GM18909 (cell line): Measurements from ENCODE around the gene TMEM171.

ENCODE experiments used
- ATAC-seq: cut with Tn5 transposase; IDR thresholded peaks from one replicate; pipeline ENCODE4 v1.9.1; 2021; ENCODE audit warnings: mild to moderate bottlenecking; ENCODE audit not compliant: unreplicated experiment, poor library complexity

The TMEM171 gene, protein sequence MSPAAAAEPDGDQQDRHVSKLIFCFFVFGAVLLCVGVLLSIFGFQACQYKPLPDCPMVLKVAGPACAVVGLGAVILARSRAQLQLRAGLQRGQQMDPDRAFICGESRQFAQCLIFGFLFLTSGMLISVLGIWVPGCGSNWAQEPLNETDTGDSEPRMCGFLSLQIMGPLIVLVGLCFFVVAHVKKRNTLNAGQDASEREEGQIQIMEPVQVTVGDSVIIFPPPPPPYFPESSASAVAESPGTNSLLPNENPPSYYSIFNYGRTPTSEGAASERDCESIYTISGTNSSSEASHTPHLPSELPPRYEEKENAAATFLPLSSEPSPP

DNA sequence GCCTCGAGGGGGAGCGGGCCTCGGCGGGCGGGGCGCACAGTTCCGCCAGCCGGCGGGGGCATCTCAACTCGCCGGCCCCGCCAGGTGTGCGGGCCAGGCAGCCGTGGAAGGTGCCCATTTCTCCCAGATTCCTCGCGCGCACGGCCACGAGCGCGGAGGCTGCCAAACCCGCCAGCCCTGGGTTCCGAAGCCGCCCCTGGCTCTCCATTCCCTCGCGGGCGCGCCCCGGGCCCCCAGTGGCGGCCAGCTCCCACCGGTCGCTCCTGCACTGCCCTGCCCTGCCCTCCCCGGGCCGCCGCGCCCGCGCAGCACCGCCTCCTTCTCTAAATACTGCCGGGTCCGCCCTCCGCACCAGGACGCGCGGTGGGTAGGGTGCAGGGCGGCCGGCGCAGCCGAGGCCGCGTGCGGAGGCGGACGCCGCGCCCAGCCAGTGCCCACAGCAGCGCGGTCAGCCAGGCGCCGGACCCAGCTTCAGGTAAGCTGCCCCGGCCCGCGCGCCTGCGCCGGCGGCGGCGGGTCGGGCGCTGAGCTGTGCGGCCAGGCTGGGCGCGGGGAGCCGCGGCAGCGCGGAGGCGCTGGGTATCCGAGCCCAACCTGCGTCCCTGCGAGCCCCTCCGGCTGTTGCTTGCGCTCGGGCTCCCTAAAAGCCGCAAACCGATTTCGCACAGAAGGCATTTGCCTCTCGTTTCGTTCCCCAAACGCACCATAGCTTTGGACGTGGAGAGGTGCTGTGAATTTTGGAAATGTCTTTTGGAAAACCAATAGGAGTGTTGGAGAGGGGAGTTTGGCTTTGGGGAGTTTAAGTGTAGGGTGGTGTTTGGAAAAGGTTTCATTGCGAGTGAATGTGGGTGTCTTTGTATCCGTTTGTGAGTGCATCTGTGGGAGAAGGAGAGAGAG is at the start of gene TMEM171:
TSS of gene TMEM171 (plus strand) at position 354 of the 897 bp plus-strand sequence. CDS start 2,799 bp downstream, outside the sequence.
- ATAC-seq: no peak

DNA sequence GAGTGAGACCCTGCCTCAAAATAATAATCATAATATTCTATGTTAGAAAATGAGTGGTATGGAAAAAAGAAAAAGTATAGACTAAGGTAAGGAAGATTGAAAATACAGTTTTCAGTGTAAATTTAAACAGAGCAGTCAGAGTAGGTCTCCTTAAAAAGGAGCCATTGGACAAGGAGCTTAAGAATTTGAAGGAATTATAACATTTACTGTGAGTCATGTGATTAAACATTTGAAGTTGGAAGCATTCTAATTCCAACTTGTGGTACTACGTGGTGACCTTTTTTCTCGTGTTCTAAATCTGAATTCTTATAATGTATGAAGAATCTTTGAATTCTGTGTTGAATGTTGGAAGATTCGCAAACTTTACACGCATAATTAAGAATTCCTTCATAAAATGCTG is 39.3 kb upstream of the TMEM171 start:
- ATAC-seq: no peak

DNA sequence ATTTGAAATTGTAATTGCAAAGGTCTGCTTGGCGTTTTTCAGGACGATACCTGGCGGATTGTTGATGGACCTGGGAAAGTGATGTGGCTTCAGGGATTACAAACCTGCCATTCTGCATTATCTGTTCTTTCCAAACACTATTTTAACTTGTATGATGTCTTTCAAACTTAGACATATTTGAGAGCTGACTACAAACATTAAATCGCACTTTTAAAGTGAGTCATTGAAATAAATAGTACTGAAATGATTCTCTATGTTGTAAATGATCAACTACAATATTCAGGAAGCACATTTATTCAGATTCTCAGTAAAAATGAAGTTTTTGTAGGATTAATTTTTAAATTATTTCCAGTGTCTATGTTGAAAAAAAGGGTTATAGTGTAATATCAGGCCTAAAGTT is 32.3 kb upstream of the TMEM171 start:
- no peak for ATAC-seq

DNA sequence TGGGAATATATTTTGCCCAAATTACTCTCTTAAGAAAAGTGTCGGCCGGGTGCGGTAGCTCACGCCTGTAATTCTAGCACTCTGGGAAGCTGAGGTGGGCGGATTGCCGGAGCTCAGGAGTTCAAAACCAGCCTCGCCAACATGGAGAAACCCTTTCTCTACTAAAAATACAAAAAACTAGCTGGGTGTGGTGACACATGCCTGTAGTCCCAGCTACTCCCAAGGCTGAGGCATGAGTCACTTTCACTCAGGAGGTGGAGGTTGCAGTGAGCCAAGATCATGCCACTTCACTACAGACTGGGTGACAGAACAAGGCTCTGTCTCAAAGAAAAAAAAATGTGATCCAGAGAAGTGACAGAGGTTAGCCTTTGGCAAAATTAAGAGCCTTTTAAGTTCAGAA is 26.4 kb upstream of the TMEM171 start:
- no peak for ATAC-seq

DNA sequence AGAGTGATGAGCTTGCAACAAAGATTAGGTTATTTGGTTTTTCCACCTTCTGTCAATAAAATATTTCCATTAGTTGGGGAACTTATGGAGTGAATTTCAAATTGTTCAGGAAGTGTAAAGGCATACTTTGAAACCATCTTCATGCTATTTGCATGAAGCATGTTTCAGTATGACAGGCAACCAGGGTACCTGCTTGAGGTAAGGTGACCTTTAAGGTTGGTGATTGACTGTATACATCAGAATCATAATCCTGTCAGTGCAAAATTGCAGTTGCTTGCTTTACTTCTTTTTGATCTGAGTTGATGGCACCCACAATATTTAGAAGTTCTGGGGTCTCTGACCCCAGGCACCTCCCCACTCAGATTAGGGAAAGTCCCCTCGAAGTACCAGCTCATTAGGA is 26.0 kb upstream of the TMEM171 start:
- ATAC-seq: no peak

DNA sequence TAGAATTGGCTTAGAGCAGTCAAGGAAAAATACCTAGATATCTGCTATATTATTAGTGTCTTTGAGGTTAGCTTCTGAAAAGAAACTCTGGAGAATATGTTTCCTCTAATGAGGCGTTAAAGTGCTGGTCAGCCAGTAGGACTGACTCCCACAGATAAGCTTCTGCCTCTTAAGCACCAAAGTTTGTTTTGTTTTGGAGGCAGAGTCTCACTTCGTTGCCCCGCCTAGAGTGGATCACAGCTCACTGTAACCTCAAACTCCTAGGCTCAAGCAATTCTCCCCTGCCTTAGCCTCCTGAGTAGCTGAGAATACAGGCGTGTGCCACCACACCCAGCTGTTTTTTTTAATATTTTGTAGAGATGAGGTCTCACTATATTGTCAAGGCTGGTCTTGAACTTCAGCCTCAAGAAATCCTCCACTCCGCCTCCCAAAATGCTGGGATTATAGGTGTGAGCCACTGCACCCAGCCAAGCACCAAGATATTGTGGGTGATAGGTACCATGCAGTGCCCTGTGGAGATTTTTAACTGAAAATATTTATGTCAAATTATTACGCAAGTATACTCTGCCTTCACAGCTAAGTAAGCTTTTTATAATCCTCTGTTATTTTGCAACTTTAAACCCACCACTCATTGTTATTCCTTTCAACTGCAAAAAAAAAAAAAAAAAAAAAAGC is 24.7 kb upstream of the TMEM171 start:
- ATAC-seq: no peak

DNA sequence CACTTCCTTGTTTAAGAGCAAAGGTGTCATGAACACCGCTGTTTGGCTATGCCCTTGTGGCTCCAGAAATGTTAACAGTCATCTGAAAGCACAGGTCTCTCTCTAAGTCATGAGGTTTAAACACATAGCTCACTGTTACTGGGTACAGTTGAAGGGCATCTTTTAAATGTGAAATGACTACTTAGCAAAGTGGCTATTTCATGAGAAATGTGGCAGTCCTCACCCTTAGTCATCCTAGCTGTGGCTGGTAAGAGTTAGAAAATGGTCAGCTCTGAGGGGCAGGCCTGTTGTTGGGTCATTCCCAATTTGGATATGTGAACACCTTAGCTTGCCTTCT is 24.2 kb upstream of the TMEM171 start:
- no peak for ATAC-seq

DNA sequence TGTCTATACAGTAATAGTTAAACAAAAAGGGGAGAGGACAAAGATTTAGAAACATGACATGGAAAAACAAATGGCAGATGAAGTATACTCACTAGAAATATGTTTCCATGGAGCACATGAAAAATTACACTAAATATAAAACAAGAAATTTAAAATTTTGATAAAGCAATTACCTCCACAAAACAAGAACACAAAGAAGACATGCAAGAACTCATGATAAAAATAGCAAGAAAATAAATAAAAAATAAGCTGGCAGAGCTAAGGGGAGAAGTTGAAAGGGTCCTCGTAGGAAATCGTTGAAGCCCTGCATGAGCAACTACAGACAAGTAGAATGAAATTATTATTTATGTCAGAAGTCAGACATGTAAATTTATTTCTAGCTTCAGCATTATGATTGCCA is 22.6 kb upstream of the TMEM171 start:
- ATAC-seq: no peak

DNA sequence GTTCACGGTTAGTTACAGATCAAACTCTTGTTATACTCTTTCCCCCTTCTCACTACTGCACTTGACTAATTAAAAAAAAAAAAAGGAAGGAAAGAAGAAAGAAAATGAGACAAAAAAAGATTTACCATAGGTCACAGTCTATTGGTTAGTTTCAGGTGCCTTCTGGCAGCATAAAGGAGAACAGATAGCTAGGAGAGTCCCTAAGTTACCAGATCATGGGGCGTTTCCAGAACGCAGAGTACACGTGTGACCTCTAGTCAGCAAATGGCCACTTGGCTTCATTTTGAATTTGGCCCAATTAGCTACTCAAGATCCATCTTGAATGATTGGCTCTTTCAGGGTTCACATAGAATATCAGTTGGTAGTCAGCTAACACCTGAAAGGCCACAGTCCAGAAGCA is 20.3 kb upstream of the TMEM171 start:
- no peak for ATAC-seq

DNA sequence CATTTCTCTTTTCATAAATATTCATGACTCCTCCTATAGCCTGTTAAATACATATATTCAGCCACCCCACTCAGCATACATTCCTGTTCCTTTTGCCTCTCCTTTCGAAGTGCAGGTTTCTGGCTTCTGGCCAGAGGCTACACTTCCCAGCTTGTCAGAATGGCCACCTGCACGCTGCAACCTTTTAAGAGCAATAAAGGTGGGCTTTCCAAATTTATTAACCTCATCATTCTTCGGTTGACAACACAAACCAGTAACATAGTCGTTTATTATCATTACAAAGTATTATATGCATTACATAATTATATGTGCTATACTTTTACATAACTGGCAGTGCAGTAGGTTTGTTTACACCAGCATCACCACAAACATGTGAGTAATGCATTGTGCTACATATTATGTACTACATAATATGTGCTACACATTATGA is 16.5 kb upstream of the TMEM171 start:
- no peak for ATAC-seq

DNA sequence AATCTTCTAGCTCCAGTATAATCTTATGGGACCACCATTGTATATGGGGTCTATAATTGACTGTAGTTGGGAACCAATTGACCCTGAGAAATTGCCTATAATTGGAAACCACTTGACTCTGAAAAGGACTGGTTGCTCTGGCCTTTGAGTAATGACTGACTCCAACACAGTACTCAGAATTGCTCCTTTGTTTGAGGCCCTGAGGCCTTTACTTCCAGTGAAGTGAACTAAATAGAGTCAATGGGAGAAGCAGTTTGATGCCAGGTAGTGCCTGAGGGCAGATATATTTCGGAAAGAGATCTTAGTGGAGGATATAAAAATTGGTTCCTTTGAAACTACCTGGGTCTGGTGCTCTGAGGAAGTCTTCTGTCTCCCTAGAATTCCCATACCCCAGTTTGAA is 16.0 kb upstream of the TMEM171 start:
- ATAC-seq: no peak

DNA sequence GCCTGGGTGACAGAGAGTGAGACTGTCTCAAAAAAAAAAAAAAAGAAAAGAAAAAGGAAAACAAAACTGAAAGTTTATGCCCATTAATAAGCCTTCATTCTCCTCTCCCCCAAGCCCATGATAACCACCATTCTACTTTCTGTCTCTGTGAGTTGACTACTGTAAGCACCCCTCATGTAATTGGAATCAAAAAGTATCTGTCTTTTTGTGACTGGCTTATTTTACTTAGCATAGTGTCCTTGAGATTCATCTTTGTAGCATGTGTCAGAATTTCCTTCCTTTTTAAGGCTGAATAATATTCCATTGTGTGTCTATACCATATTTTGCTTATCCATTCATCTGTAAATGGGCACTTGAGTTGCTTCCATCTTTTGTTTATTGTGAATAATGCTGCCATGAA is 14.0 kb upstream of the TMEM171 start:
- ATAC-seq: no peak

DNA sequence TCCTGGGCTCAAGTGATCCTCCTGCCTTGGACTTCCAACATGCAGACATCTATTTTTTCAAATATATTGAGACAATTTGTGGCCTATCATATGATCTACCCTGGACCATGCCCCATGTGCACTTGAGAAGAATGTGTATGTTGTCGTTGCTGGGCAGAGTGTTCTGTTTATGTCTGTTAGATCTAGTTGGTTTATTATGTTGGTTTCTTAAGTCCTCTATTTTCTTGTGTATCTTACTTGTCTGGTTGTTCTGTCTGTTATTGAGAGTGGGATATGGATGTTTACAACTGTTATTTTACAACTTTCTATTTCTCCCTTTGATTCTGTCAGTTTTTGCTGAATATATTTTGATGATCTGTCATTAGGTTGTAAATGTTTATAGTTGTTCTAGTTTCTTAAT is 10.2 kb upstream of the TMEM171 start:
- no peak for ATAC-seq

DNA sequence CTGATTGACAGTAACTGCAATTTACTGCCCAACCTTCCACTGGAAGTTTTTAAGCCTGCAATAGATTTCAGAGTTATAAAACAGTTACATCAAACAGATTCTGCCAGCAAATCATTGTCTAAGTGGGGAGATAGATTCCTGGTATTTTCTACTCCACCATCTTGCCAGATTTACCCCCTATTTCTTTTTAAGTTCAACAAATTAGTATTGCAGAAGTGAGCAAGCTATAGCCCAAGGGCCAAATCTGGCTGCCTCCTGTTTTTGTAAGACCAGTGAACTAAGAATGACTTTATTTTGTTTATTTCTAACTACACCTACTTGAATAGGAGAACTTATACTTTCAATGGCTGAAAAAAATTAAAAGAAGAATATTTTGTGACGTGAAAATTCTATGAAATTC is 8.8 kb upstream of the TMEM171 start:
- ATAC-seq: no peak

DNA sequence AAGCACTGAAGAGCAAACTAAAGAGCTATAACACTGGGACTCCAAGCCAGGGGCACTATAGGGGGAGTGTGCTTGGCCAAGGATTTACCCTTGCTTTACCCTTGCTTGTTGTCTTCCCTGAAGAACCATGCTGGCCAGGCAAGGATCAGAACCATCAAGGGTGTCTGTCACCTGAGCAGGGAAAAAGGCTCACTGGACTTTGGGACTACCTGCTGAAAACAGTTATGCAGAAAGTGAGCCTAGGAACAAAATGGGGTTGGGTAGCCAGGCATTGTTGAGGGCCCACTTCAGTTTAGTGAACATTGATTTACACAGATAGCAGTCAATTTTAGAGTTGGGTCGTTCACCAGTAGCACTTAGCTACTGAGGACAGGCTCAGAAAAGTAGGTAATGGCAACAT is 8.0 kb upstream of the TMEM171 start:
- ATAC-seq: no peak

DNA sequence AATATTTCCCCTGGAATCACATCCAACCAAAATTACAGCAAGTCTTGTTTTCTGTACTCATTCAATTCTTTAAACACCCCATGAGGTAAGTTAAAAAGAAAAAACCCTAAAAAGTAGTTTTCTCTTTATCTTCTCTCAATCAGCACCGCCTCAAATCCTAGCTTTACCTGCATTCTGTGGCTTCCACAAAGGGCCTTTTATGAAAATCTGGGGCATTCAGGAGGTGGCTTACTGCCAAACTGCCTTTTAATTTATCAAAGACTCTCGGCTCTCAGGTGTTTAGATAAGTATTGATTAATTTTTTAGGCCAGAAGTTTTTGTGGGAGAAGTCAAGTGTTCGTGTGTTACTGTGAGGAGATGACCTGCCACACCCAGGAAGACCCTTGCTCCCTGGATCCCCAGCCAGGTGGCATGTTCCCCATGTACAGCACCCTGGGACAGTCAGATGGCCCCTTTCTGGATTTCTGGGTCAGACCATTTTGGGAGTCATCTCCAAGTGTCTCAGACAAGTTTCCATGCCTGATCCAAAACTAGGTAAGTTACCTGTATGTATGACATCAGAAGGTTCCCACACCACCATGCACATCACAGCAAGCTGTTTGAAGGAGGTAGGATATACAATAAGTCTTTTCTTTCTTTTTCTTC is 6.2 kb upstream of the TMEM171 start:
- no peak for ATAC-seq

DNA sequence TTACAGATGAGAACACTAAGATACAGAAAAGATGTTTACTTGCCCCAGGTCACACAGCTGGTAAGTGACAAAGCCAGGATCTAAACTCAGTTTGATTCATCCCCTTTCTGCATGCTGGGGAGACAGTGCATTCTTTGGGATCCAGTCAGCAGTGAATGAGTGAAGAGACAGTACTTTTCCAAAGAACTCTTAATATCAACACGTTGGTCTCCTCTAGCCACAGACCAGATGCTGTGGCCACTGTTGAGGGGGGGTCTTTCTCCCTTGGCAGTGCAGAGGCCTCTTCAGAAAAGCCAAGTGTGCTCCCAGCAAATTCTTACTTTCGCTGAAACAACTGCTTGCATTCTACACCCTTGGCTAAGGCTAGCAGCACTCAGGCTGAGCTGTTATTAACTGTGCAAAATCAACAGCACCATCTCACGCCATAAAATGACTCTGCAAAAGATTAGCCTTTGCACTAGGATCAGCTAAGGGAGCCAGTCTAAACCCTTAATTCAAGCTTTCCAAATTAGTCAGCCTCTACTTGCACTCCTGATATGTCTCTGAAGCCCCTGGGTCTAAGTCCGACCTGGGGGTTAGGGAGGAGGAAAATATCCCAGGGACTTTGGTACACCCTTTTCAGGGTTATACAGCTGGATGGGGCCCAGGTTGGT is 4.8 kb upstream of the TMEM171 start:
- no peak for ATAC-seq

DNA sequence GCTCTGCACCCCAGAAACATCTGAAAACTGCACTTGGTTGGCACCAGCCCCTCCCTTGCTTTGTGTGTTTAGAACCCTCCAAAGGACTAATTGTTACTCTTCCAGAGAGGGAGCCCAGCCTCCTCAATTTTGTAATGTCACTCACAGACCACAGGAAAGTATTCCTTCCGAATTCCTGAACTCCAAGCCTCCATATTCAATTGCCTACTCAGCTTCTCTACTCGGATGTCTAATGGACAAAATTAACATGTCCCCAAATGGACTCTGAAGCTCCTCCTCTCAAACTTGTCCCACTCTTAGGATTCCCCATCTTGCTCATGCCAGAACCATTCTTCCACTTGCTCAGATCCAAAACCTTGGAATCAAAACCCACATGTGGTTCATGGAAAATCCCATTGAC is 3.9 kb upstream of the TMEM171 start:
- no peak for ATAC-seq

DNA sequence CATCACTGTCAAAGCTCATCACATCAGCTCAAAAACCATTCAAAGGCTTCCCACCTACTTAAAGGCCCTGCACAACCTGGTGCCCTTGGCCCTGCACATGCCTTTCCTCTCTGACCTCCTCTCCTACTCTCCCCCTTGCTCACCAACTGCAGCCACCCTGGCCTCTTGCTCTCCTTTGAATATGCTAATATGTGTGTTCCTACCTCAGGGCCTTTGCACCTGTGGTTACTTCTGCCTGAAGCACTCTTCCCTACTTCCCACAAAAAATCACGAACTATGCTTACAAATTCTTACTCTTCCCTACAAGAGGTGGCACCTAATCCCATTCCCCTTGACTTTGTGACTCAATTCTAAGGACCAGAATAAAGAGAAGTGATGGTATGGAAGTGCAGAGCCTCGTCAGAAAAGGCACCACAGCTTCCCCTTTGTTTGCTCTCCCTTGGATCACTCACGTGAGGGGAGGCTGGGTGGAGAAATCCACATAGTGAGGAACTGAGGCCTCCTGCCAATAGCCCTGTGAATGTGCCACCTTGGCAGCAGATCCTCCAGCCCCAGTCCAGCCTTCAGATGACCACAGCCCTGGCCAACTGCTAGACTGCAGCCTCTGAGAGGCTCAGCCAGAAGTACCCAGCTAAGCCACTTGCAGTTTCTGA is 3.2 kb upstream of the TMEM171 start:
- ATAC-seq: no peak
